ENCODE data around the gene SYT6. TPM values are rescaled to one million over a fixed set of nuclear protein-coding genes. Genes with fewer than 3 reads are reported as not detected.

Gene SYT6
- polyA plus RNA-seq, 2 donors: not detected

- 77 to 82% methylated on average over 4 of the region's 4 CpGs for WGBS, 2 donors
These were observed 64.0 kb downstream of the SYT6 start for GRCh38 chr1:114089502-114090138.

GRCh38 chr1:114088392-114089299, 65.0 kb downstream of the SYT6 start:
- H3K4me3 ChIP-seq (ENCODE audit: low read depth in 1 of 2, low read length in 2 of 2): no peak overlapping the region
- no peaks in the 10 kb centered on the region for H3K4me1 ChIP-seq (ENCODE audit: control insufficient read depth in 2 of 2, insufficient read depth in 2 of 2, low read length in 1 of 2)
- H3K27me3 ChIP-seq (ENCODE audit: control insufficient read depth in 1 of 2, insufficient read depth in 2 of 2, low read length in 2 of 2): peaks cover 0 to 3% of the 10 kb centered on the region in 2 donors
- no peak overlapping the region for H3K27ac ChIP-seq (ENCODE audit: low read depth in 2 of 2, low read length in 1 of 2)
- H3K36me3 ChIP-seq (ENCODE audit: control insufficient read depth in 2 of 2, insufficient read depth in 2 of 2, low read length in 1 of 2): no peaks in the 10 kb centered on the region
- WGBS, 2 donors: 68 to 70% methylated on average over 13 of the region's 13 CpGs
- H3K9me3 ChIP-seq (ENCODE audit: control insufficient read depth in 2 of 2, insufficient read depth in 1 of 2, low read depth in 1 of 2, low read length in 1 of 2): no peaks in the 10 kb centered on the region

More at GRCh38 chr1:114089502-114090138, 64.0 kb downstream of the SYT6 start:
- Histone ChIP-seq H3K27me3 (ENCODE audit: control insufficient read depth in 1 of 2, insufficient read depth in 2 of 2, low read length in 2 of 2) (peaks cover 0 to 3% of the 10 kb centered on the region in 2 donors), H3K27ac (ENCODE audit: low read depth in 2 of 2, low read length in 1 of 2) (no peak overlapping the region), H3K4me3 (ENCODE audit: low read depth in 1 of 2, low read length in 2 of 2) (no peak overlapping the region), H3K4me1 (ENCODE audit: control insufficient read depth in 2 of 2, insufficient read depth in 2 of 2, low read length in 1 of 2) (no peaks in the 10 kb centered on the region), H3K9me3 (ENCODE audit: control insufficient read depth in 2 of 2, insufficient read depth in 1 of 2, low read depth in 1 of 2, low read length in 1 of 2) (no peaks in the 10 kb centered on the region), H3K36me3 (ENCODE audit: control insufficient read depth in 2 of 2, insufficient read depth in 2 of 2, low read length in 1 of 2) (no peaks in the 10 kb centered on the region)

- Histone ChIP-seq H3K4me1 (ENCODE audit: control insufficient read depth in 2 of 2, insufficient read depth in 2 of 2, low read length in 1 of 2) (no peaks in the 10 kb centered on the region), H3K4me3 (ENCODE audit: low read depth in 1 of 2, low read length in 2 of 2) (no peak overlapping the region), H3K36me3 (ENCODE audit: control insufficient read depth in 2 of 2, insufficient read depth in 2 of 2, low read length in 1 of 2) (no peaks in the 10 kb centered on the region), H3K27me3 (ENCODE audit: control insufficient read depth in 1 of 2, insufficient read depth in 2 of 2, low read length in 2 of 2) (peaks cover 0 to 3% of the 10 kb centered on the region in 2 donors), H3K9me3 (ENCODE audit: control insufficient read depth in 2 of 2, insufficient read depth in 1 of 2, low read depth in 1 of 2, low read length in 1 of 2) (no peaks in the 10 kb centered on the region), H3K27ac (ENCODE audit: low read depth in 2 of 2, low read length in 1 of 2) (no peak overlapping the region)
- 85 to 93% methylated on average over 2 of the region's 2 CpGs for WGBS, 2 donors
These were observed 66.2 kb downstream of the SYT6 start for GRCh38 chr1:114087495-114087894.

- Histone ChIP-seq H3K36me3 (ENCODE audit: control insufficient read depth in 2 of 2, insufficient read depth in 2 of 2, low read length in 1 of 2) (no peaks in the 10 kb centered on the region), H3K9me3 (ENCODE audit: control insufficient read depth in 2 of 2, insufficient read depth in 1 of 2, low read depth in 1 of 2, low read length in 1 of 2) (no peaks in the 10 kb centered on the region), H3K4me1 (ENCODE audit: control insufficient read depth in 2 of 2, insufficient read depth in 2 of 2, low read length in 1 of 2) (no peaks in the 10 kb centered on the region), H3K4me3 (ENCODE audit: low read depth in 1 of 2, low read length in 2 of 2) (no peak overlapping the region), H3K27me3 (ENCODE audit: control insufficient read depth in 1 of 2, insufficient read depth in 2 of 2, low read length in 2 of 2) (peaks cover 0 to 3% of the 10 kb centered on the region in 2 donors), H3K27ac (ENCODE audit: low read depth in 2 of 2, low read length in 1 of 2) (no peak overlapping the region)
- WGBS, 2 donors: 77 to 86% methylated on average over 8 of the region's 8 CpGs
These were observed 66.9 kb downstream of the SYT6 start for GRCh38 chr1:114086601-114087368.

- 67 to 68% methylated on average over 2 of the region's 2 CpGs for WGBS, 2 donors
These were observed 70.6 kb downstream of the SYT6 start for GRCh38 chr1:114082867-114083585.

GRCh38 chr1:114082304-114082630, 71.4 kb downstream of the SYT6 start:
- Histone ChIP-seq H3K27ac (ENCODE audit: low read depth in 2 of 2, low read length in 1 of 2) (no peak overlapping the region), H3K36me3 (ENCODE audit: control insufficient read depth in 2 of 2, insufficient read depth in 2 of 2, low read length in 1 of 2) (no peaks in the 10 kb centered on the region), H3K27me3 (ENCODE audit: control insufficient read depth in 1 of 2, insufficient read depth in 2 of 2, low read length in 2 of 2) (peaks cover 0 to 3% of the 10 kb centered on the region in 2 donors), H3K9me3 (ENCODE audit: control insufficient read depth in 2 of 2, insufficient read depth in 1 of 2, low read depth in 1 of 2, low read length in 1 of 2) (no peaks in the 10 kb centered on the region), H3K4me1 (ENCODE audit: control insufficient read depth in 2 of 2, insufficient read depth in 2 of 2, low read length in 1 of 2) (peaks cover 0 to 3% of the 10 kb centered on the region in 2 donors), H3K4me3 (ENCODE audit: low read depth in 1 of 2, low read length in 2 of 2) (no peak overlapping the region)
- WGBS, 2 donors: 59 to 64% methylated on average over 2 of the region's 2 CpGs

More at GRCh38 chr1:114082867-114083585, 70.6 kb downstream of the SYT6 start:
- H3K4me3 ChIP-seq (ENCODE audit: low read depth in 1 of 2, low read length in 2 of 2): no peak overlapping the region
- H3K36me3 ChIP-seq (ENCODE audit: control insufficient read depth in 2 of 2, insufficient read depth in 2 of 2, low read length in 1 of 2): no peaks in the 10 kb centered on the region
- peaks cover 0 to 3% of the 10 kb centered on the region in 2 donors for H3K4me1 ChIP-seq (ENCODE audit: control insufficient read depth in 2 of 2, insufficient read depth in 2 of 2, low read length in 1 of 2)
- H3K27me3 ChIP-seq (ENCODE audit: control insufficient read depth in 1 of 2, insufficient read depth in 2 of 2, low read length in 2 of 2): peaks cover 0 to 3% of the 10 kb centered on the region in 2 donors
- H3K27ac ChIP-seq (ENCODE audit: low read depth in 2 of 2, low read length in 1 of 2): no peak overlapping the region
- H3K9me3 ChIP-seq (ENCODE audit: control insufficient read depth in 2 of 2, insufficient read depth in 1 of 2, low read depth in 1 of 2, low read length in 1 of 2): no peaks in the 10 kb centered on the region

GRCh38 chr1:114081437-114082303, 72.0 kb downstream of the SYT6 start:
- WGBS, 2 donors: 62% methylated on average over 17 of the region's 17 CpGs
- Histone ChIP-seq H3K36me3 (ENCODE audit: control insufficient read depth in 2 of 2, insufficient read depth in 2 of 2, low read length in 1 of 2) (no peaks in the 10 kb centered on the region), H3K4me1 (ENCODE audit: control insufficient read depth in 2 of 2, insufficient read depth in 2 of 2, low read length in 1 of 2) (peaks cover 0 to 3% of the 10 kb centered on the region in 2 donors), H3K4me3 (ENCODE audit: low read depth in 1 of 2, low read length in 2 of 2) (no peak overlapping the region), H3K9me3 (ENCODE audit: control insufficient read depth in 2 of 2, insufficient read depth in 1 of 2, low read depth in 1 of 2, low read length in 1 of 2) (no peaks in the 10 kb centered on the region), H3K27me3 (ENCODE audit: control insufficient read depth in 1 of 2, insufficient read depth in 2 of 2, low read length in 2 of 2) (no peaks in the 10 kb centered on the region), H3K27ac (ENCODE audit: low read depth in 2 of 2, low read length in 1 of 2) (no peak overlapping the region)

GRCh38 chr1:114080511-114081436, 72.9 kb downstream of the SYT6 start:
- 66 to 69% methylated on average over 13 of the region's 13 CpGs for WGBS, 2 donors
- Histone ChIP-seq H3K27ac (ENCODE audit: low read depth in 2 of 2, low read length in 1 of 2) (no peak overlapping the region), H3K36me3 (ENCODE audit: control insufficient read depth in 2 of 2, insufficient read depth in 2 of 2, low read length in 1 of 2) (no peaks in the 10 kb centered on the region), H3K4me3 (ENCODE audit: low read depth in 1 of 2, low read length in 2 of 2) (no peak overlapping the region), H3K27me3 (ENCODE audit: control insufficient read depth in 1 of 2, insufficient read depth in 2 of 2, low read length in 2 of 2) (no peaks in the 10 kb centered on the region), H3K9me3 (ENCODE audit: control insufficient read depth in 2 of 2, insufficient read depth in 1 of 2, low read depth in 1 of 2, low read length in 1 of 2) (no peaks in the 10 kb centered on the region), H3K4me1 (ENCODE audit: control insufficient read depth in 2 of 2, insufficient read depth in 2 of 2, low read length in 1 of 2) (peaks cover 0 to 3% of the 10 kb centered on the region in 2 donors)
